K562 (cell line): ENCODE data around the gene PSMD11. TPM values are rescaled to one million over a fixed set of nuclear protein-coding genes. Genes with fewer than 3 reads are reported as not detected.

ENCODE experiments used
- ATAC-seq: fragments of 200-7000 bp; cut with Tn5 transposase; 3 replicates; pipeline ENCODE4 v1.9.1; 2020; ENCODE audit warnings: moderate library complexity
- BruUV-seq: library from RNA; stranded (reverse); fragments of 400-500 nt; replicated peaks from 2 replicates; lab custom pipeline; 2021; lab: Mats Ljungman, UMichigan
- CTCF ChIA-PET: fragments of 300-600 bp; formaldehyde crosslinking; extraction: SDS; loops from one replicate; lab custom pipeline; 2021; ENCODE audit warnings: low intra/inter-chr PET ratio; lab: Yijun Ruan, JAX
- POLR2A ChIA-PET: fragments of 300-600, 350-650 bp; sonication (Branson Sonifier 250); formaldehyde crosslinking; extraction: SDS; loops from one replicate; lab custom pipeline; 2021; ENCODE audit warnings: antibody characterized with exemption, inconsistent platforms; lab: Yijun Ruan, JAX
- DNase-seq, 4 experiments: peaks; one replicate each; pipeline versions ENCODE4 v3.0.0 to v3.0.0-alpha.2; 2011 to 2018; ENCODE audit warnings: low spot score in 3 of 4, mixed read lengths in 3 of 4; ENCODE audit errors: extremely low read depth in 1 of 4
- FAIRE-seq: peaks from 2 replicates; lab custom pipeline; 2011; peaks lifted over from hg19 to GRCh38; lab: Jason Lieb, UNC
- H2AFZ ChIP-seq: 2 replicates; pipeline ENCODE4 v1.6.0; 2011; ENCODE audit warnings: low read depth, low read length, control low read depth, inconsistent platforms
- H3K27ac ChIP-seq: fragments of 200-600 bp; 3 replicates; pipeline ENCODE4 v1.8.0; 2011; ENCODE audit warnings: low read depth, mild to moderate bottlenecking, control low read depth, inconsistent platforms, low read length, moderate library complexity, mixed read lengths; ENCODE audit errors: extremely low read depth
- H3K27me3 ChIP-seq, 2 experiments: fragments of 300-600 bp in 1 of 2; 2 replicates in 1 of 2; 3 replicates in 1 of 2; pipeline versions ENCODE4 v1.6.0 to v1.8.0; 2011; ENCODE audit warnings: inconsistent platforms in 2 of 2, low read length in 2 of 2, mild to moderate bottlenecking in 1 of 2, mixed read lengths in 1 of 2, moderate library complexity in 1 of 2; ENCODE audit not compliant: control insufficient read depth in 2 of 2, insufficient read depth in 2 of 2
- H3K36me3 ChIP-seq: fragments of 300-600 bp; 3 replicates; pipeline ENCODE4 v1.8.0; 2011; ENCODE audit warnings: mild to moderate bottlenecking, low read length, inconsistent platforms; ENCODE audit not compliant: control insufficient read depth, insufficient read depth
- H3K4me1 ChIP-seq, 2 experiments: fragments of 200-600 bp in 1 of 2; replicated peaks in 1 of 2; 2 replicates in 1 of 2; 3 replicates in 1 of 2; pipeline versions ENCODE4 v1.5.1 to v1.8.0; 2011; ENCODE audit warnings: inconsistent platforms in 2 of 2, low read length in 2 of 2, mild to moderate bottlenecking in 1 of 2, mixed read lengths in 1 of 2, moderate library complexity in 1 of 2; ENCODE audit not compliant: control insufficient read depth in 2 of 2, insufficient read depth in 2 of 2
- H3K4me2 ChIP-seq: 2 replicates; pipeline ENCODE4 v1.6.1; 2011; ENCODE audit warnings: low read length, control low read depth, inconsistent platforms, mixed read lengths; ENCODE audit not compliant: insufficient read depth
- H3K4me3 ChIP-seq: fragments of 200-600 bp; sonication (generic), shearing (Covaris generic); 2 replicates; pipeline ENCODE4 v1.5.1; 2016; ENCODE audit warnings: control low read depth, inconsistent platforms
- H3K79me2 ChIP-seq: fragments of 200-600 bp; 3 replicates; pipeline ENCODE4 v1.8.0; 2011; ENCODE audit warnings: low read length, inconsistent platforms; ENCODE audit not compliant: control insufficient read depth, insufficient read depth
- H3K9ac ChIP-seq, 2 experiments: 2 replicates each; pipeline versions ENCODE4 v1.6.0 to v1.6.1; 2011; ENCODE audit warnings: low read depth in 2 of 2, low read length in 2 of 2, control low read depth in 1 of 2, inconsistent platforms in 1 of 2, mild to moderate bottlenecking in 1 of 2, mixed read lengths in 1 of 2; ENCODE audit not compliant: insufficient read depth in 1 of 2
- H3K9me1 ChIP-seq: one replicate; pipeline ENCODE4 v1.6.0; 2011; ENCODE audit warnings: inconsistent platforms, mild to moderate bottlenecking, low read length, moderate library complexity; ENCODE audit not compliant: control insufficient read depth, insufficient read depth
- H3K9me3 ChIP-seq: replicated peaks from 2 replicates; pipeline ENCODE4 v1.5.1; 2011; ENCODE audit warnings: low read depth, low read length, inconsistent platforms; ENCODE audit not compliant: control insufficient read depth, insufficient read depth
- H4K20me1 ChIP-seq: replicated peaks from 2 replicates; pipeline ENCODE4 v1.6.1; 2011; ENCODE audit warnings: low read length, inconsistent platforms, mixed read lengths; ENCODE audit not compliant: control insufficient read depth, insufficient read depth
- GATA2 ChIP-seq: sonication (generic); formaldehyde crosslinking; IDR thresholded peaks from 2 replicates; pipeline ENCODE4 v1.4.0; 2020; ENCODE audit warnings: mild to moderate bottlenecking, missing genetic modification reagents
- GTF2A2 ChIP-seq: IDR thresholded peaks from 2 replicates; pipeline ENCODE4 v1.6.1; 2016; ENCODE audit warnings: mild to moderate bottlenecking, missing genetic modification characterization, missing compliant biosample characterization
- HNRNPL ChIP-seq: fragments of 200-400 bp; formaldehyde crosslinking; IDR thresholded peaks from 2 replicates; pipeline ENCODE4 v1.6.1; 2017; ENCODE audit warnings: low read depth, mild to moderate bottlenecking, low read length
- HNRNPLL ChIP-seq: fragments of 200-400 bp; formaldehyde crosslinking; IDR thresholded peaks from 2 replicates; pipeline ENCODE4 v1.6.1; 2017; ENCODE audit warnings: low read length, low read depth, mild to moderate bottlenecking; ENCODE audit not compliant: poor library complexity, severe bottlenecking
- KAT8 ChIP-seq: fragments of 450-650 bp; IDR thresholded peaks from 2 replicates; pipeline ENCODE4 v1.6.1; 2016; ENCODE audit warnings: low read depth, mild to moderate bottlenecking
- KLF13 ChIP-seq: fragments of 450-650 bp; IDR thresholded peaks from 2 replicates; pipeline ENCODE4 v1.6.1; 2016; ENCODE audit warnings: missing genetic modification characterization, low read depth, mild to moderate bottlenecking, missing compliant biosample characterization, moderate library complexity, borderline replicate concordance
- NBN ChIP-seq: fragments of 450-650 bp; IDR thresholded peaks from 2 replicates; pipeline ENCODE4 v1.6.1; 2016; ENCODE audit warnings: low read depth, mild to moderate bottlenecking
- PHTF2 ChIP-seq: fragments of 250-450 bp; sonication (Bioruptor Pico); IDR thresholded peaks from 2 replicates; pipeline ENCODE4 v1.5.0; 2021; ENCODE audit warnings: mild to moderate bottlenecking
- SETDB1 ChIP-seq: IDR thresholded peaks from one replicate; pipeline ENCODE4 v1.6.1; 2012; ENCODE audit warnings: low read length, control low read depth, inconsistent platforms
- UBTF ChIP-seq, 2 experiments: IDR thresholded peaks; 2 replicates each; pipeline ENCODE4 v1.6.1; 2012; ENCODE audit warnings: improper control_type of control experiment in 2 of 2, low read depth in 2 of 2, low read length in 2 of 2, borderline replicate concordance in 1 of 2
- ZBTB34 ChIP-seq: fragments of 250-450 bp; sonication (Bioruptor Pico); IDR thresholded peaks from 2 replicates; pipeline ENCODE4 v1.8.0; 2021; ENCODE audit warnings: mild to moderate bottlenecking, moderate library complexity
- ZNF436 ChIP-seq: fragments of 250-450, 450-650 bp; sonication (Bioruptor Pico); formaldehyde crosslinking; IDR thresholded peaks from 2 replicates; pipeline ENCODE4 v1.7.0; 2020; ENCODE audit warnings: mild to moderate bottlenecking
- WGBS: fragments of 100-300 bp; shearing (Covaris generic); methylation state at CpG from one replicate; pipeline ENCODE4 v1.1.6; 2016; ENCODE audit warnings: low coverage, mixed read lengths; ENCODE audit not compliant: insufficient coverage; ENCODE audit errors: missing lambda C conversion rate; 5-methylcytosine and 5-hydroxymethylcytosine counted together
- in situ Hi-C: fragments of 300-500 bp; cut with MboI; formaldehyde crosslinking; loops from 4 replicates; pipeline ENCODE4 v1.15.0; 2018; ENCODE audit warnings: inconsistent platforms, mixed read lengths
- intact Hi-C: fragments of 100-400 bp; cut with micrococcal nuclease; formaldehyde crosslinking; loops from 2 replicates; pipeline ENCODE4 v1.14.2; 2022
- polyA plus RNA-seq, 8 experiments: library from polyadenylated mRNA; depleted of rRNA in 4 of 8; stranded (reverse) in 5 of 8; unstranded in 3 of 8; fragments of >200 nt; fragmentation: Nextera tagmentation in 2 of 8; fragmentation: Illumina TruSeq in 1 of 8; extraction: Ambion mirVana in 2 of 8; extraction: Trizol in 1 of 8; gene quantifications; 2 replicates each; pipeline versions ENCODE4 v1.2.1 to v1.2.3, GENCODE V29; 2011 to 2014; ENCODE audit warnings: inconsistent platforms in 1 of 8, missing spikeins in 1 of 8
- total RNA-seq, 7 experiments: library from RNA; depleted of rRNA in 6 of 7; stranded (reverse); fragments of >200 nt in 6 of 7; fragmentation: Illumina TruSeq in 2 of 7; extraction: Trizol in 2 of 7; gene quantifications; 2 replicates each; pipeline versions ENCODE4 v1.2.1 to v1.2.3, GENCODE V29; 2011 to 2021; ENCODE audit warnings: low replicate concordance in 1 of 7
- TF ChIP-seq, protein P1 (sequence below): fragments of 250-450 bp; sonication (Bioruptor Pico); IDR thresholded peaks from 2 replicates; pipeline ENCODE4 v1.8.0; 2022; ENCODE audit warnings: inconsistent platforms

PSMD11 gene
- total and polyA plus RNA-seq, 9 of the 15 experiments (the other 6 are each of a cell fraction or from before 2014, with no cell fraction given) = 104 to 378 (median 158) TPM

- peaks cover 0 to 4% of the 10 kb centered on the region in 2 experiments; a peak in 1 of 5 replicates for H3K4me1 ChIP-seq
- H3K9me3 ChIP-seq = no peaks in the 10 kb centered on the region
- no peaks in the 10 kb centered on the region for H4K20me1 ChIP-seq
- H2AFZ ChIP-seq = no peak overlapping the region
- ATAC-seq (no peak), DNase-seq (no peak), FAIRE-seq (no peak)
- no TSS peak for BruUV-seq
- 66% methylated on average over 4 of the region's 4 CpGs for WGBS
- H3K27me3 ChIP-seq = no peaks in the 10 kb centered on the region
- H3K9ac ChIP-seq = no peak overlapping the region
- in situ Hi-C loops (no loop called here), intact Hi-C loops (no loop called here)
- H3K4me3 ChIP-seq = no peak overlapping the region
- H3K79me2 ChIP-seq = no peaks in the 10 kb centered on the region
- TF ChIP-seq, protein P1, sequence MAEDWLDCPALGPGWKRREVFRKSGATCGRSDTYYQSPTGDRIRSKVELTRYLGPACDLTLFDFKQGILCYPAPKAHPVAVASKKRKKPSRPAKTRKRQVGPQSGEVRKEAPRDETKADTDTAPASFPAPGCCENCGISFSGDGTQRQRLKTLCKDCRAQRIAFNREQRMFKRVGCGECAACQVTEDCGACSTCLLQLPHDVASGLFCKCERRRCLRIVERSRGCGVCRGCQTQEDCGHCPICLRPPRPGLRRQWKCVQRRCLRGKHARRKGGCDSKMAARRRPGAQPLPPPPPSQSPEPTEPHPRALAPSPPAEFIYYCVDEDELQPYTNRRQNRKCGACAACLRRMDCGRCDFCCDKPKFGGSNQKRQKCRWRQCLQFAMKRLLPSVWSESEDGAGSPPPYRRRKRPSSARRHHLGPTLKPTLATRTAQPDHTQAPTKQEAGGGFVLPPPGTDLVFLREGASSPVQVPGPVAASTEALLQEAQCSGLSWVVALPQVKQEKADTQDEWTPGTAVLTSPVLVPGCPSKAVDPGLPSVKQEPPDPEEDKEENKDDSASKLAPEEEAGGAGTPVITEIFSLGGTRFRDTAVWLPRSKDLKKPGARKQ (CRISPR knock-in tag) = no peak
- no peak for TF ChIP-seq SETDB1
- TF ChIP-seq GTF2A2 (tag) = no peak
- no peak for TF ChIP-seq GATA2 (CRISPR knock-in tag)
- TF ChIP-seq PHTF2 (CRISPR knock-in tag) = no peak
- TF ChIP-seq KAT8 = no peak
- TF ChIP-seq HNRNPLL = no peak
- no peak for TF ChIP-seq NBN
- TF ChIP-seq ZNF436 (CRISPR knock-in tag) = no peak
- TF ChIP-seq ZBTB34 (CRISPR knock-in tag) = no peak
- TF ChIP-seq HNRNPL = no peak
- no peak for TF ChIP-seq UBTF (IDR thresholded peaks at IDR 0.05; ENCODE audit: borderline replicate concordance in 1 of 2, low read depth in 2 of 2, low read length in 2 of 2)
- no peak for TF ChIP-seq KLF13 (tag)
- ChIA-PET POLR2A (no interaction called here), CTCF (no interaction called here)
- H3K4me2 ChIP-seq = no peak overlapping the region
- H3K9me1 ChIP-seq = no peaks in the 10 kb centered on the region
- no peak overlapping the region for H3K27ac ChIP-seq
- H3K36me3 ChIP-seq = no peaks in the 10 kb centered on the region
Observed at GRCh38 chr17:32515677-32516383, 71.5 kb downstream of the PSMD11 start.
